ENCODE results near the gene MAPKAP1.

MAPKAP1 gene

DNA sequence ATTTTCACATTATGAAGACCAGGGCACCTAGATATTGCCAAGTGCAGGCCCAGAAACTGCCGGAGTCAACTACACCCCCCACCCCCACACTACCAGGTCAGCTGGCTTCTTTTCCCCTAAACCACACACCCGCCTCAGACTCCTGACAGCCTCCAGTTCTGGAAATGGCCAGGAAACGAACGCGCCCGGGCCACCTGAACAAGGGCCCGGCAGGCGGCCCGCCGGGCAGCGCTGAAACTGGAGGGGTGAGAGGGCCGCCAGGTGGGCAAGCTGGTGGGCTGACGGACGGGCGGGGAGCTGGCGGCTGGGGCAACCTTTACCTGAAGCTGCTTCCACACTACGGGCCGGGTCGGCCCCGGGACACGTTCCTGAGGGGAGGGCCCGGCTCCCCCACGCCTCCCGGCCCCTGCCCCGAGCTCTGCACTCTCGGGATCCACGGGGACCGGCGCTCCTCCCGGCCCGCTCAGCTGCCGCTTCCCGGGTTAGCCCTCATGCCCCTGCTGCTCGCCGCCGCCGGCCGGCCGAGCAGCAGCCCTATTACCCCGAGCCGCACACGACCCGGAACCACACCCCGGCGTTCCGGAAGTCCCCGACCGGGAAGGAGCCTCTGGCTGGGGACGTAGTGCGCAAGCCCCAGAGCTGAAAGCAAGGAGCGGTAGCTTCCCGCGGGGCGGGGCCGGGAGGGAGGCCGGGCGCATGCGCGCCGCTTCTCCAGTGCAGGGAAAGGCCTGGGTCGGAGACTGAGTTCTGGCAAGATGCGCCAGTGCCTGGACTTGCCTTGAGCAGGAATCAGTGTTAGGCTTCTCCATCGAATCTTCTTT is at the start of gene MAPKAP1:
TSS of gene MAPKAP1 (minus strand) at position 558 of the 821 bp plus-strand sequence. CDS start 34,634 bp downstream, outside the sequence.
- peak; percentile 84 for DNase-seq

GRCh38 chr9:125756518-125756917 is 49.5 kb upstream of the MAPKAP1 start:
- no peak for DNase-seq

DNA sequence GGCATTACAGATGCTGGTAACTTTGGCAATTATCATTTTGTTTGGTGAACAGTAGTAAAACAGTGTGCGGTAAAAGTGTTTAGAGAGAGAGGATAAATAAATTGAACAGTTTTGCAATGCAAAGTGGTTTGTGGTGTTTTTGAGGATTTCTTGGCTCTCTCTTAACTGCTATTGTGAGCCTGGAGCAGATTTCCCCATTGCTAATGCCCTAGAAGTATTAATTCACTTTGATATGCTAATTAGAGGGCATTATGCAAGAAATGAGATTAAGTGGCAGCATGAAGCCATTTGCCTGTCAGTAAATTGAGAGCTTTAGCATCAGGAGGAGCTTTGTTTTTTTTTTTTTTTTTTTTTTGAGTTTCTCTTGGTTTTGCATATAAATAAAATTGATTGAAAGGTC is 48.3 kb upstream of the MAPKAP1 start:
- DNase-seq: no peak

DNA sequence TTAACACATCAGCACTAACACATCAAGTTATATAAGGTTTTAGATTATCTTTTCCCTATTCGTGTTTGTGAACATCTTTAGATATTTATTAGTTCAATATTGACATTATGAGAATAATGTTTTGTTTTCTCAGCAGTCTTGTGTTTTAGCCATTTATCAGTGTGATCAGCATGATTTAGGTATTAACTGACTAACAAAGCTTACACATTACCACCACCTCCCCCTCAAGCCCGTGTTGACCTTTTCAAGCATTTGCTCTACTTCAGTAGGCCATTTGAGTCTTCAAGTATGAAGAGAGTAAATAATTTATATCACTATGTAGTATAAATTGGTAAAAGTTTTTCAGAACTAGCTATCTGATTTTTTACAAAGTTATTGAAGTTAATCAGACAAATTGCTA is 47.1 kb upstream of the MAPKAP1 start:
- no peak for DNase-seq

DNA sequence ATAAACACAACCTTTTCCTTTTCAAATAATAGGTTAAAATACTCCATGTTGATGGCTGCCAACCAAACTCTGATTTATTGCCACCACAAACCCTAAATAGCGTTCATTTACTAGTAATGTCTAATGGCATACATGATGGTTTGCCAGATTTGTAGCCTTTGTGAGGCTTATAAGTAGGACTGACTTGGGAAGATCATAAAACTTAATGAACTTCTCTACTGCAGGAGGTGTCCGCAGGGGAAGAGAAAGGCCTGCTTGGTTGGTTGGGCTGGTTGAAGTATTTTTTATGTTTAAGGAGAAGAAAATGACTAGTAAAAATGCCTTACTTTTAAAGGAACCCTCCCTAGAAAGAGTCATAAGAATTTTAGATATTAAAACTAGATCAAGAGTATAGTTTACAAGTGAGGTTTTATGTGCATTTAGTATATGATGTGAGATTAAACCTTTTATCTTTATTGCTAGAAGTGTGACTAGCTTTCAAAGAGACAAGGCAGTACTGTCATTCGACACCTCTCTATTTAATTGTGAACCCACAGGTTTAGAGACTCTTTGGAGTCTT is 45.1 kb upstream of the MAPKAP1 start:
- no peak for DNase-seq

GRCh38 chr9:125750627-125751011 is 43.6 kb upstream of the MAPKAP1 start:
- no peak for DNase-seq

- no peak for DNase-seq
These were observed 43.1 kb upstream of the MAPKAP1 start for GRCh38 chr9:125749951-125750626.

GRCh38 chr9:125749287-125749935 is 42.4 kb upstream of the MAPKAP1 start:
- DNase-seq: no peak

DNA sequence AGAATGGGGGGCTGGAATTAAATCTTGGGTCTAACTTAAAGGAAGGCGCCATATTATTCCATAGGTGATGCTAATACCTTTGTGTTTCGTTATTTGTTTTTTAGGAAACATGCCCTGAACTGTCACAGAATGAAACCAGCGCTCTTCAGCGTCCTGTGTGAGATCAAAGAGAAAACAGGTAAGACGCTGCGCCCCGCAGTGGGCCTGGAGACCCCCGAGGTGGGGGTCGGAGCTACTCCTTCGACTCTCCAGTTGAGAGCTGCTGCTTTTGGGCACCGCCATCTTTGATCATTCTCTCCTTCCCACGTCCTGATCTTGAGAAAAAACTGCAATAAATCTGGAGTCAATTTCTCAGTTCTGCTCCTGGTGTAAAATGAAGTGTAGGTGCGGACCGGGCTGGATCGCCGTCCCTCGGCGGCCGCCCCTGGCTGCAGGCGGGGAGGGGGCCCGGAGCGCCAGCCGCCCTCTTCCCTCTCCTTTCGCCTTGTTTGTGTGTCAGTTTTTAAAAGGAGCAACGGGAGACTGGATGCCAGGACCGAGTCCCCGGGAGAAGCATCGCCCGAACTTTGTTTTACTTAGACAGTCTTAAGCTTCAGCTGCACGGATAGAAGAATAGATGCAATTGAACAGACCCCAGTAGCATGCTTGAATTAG is 41.6 kb upstream of the MAPKAP1 start:
- DNase-seq: peak; percentile 29

- DNase-seq: peak; percentile 55
These were observed 40.9 kb upstream of the MAPKAP1 start for GRCh38 chr9:125747765-125748445.

DNA sequence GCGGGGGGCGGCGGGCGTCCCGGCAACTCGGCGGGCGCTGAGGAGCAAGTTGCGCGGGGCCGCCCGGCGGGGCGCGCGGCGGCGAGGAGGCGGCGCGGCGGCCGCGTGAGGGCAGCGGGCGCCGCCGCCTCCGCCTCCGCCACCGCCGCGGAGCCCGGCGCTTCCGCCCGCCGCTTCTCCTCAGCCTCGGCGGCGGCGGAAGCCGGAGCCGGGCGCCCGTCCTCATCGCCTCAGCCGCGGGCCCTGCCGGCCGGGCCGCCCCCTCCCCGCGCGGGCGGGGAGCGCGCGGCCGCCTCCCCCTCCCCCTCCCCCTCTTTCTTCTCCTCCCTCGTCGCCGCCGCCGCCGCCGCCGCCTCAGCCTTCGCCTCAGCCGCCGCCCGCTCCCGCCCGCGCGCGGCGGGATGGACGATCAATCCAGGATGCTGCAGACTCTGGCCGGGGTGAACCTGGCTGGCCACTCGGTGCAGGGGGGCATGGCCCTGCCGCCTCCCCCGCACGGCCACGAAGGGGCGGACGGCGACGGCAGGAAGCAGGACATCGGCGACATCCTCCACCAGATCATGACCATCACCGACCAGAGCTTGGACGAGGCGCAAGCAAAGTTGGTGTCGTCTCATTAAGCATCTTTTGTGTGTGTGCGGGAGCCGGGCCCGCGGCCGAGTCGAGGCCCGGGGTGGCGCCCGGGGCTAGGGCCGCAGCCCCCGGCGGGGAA is 40.2 kb upstream of the MAPKAP1 start, which contains the start of gene PBX3:
TSS of gene PBX3 (plus strand) at position 321 of the 712 bp plus-strand sequence.
- DNase-seq: peak; percentile 50

DNA sequence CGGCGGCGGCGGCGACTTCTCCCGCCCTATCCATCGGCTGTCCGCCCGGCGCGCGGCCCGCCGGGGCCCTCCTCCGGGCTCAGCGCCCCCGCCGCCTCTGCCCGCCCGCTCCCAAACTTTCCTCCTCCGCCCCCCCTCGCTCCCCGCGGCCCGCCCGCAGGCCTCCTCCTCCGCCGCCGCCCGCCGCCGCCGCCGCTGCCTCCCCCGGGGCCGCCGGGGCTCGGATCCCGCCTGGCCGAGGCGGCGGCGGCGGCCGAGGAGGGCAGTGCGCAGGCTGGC is 39.7 kb upstream of the MAPKAP1 start:
- no peak for DNase-seq

- DNase-seq: peak; percentile 98
These were observed 39.2 kb upstream of the MAPKAP1 start for GRCh38 chr9:125746017-125746773.

- no peak for DNase-seq
These were observed 38.6 kb upstream of the MAPKAP1 start for GRCh38 chr9:125745682-125746016.

DNA sequence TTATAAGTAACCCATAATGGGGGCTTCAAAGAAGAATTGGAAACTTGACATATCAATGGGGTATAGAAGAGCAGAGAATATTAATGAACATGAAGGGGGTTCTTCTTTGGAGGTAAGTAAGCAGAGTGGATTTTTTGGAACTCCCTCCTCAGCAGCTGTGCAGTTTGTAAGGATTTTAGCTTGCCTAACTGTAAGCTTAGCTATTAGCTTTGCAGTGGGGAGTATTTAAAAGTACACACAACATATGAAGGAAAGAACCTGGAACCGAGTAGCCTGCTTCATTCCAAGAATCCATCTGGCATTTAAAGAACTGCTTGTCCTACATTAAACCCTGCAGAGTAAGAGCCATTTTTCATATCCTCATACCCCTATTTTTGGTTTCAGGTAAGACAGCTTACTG is 38.0 kb upstream of the MAPKAP1 start:
- no peak for DNase-seq

DNA sequence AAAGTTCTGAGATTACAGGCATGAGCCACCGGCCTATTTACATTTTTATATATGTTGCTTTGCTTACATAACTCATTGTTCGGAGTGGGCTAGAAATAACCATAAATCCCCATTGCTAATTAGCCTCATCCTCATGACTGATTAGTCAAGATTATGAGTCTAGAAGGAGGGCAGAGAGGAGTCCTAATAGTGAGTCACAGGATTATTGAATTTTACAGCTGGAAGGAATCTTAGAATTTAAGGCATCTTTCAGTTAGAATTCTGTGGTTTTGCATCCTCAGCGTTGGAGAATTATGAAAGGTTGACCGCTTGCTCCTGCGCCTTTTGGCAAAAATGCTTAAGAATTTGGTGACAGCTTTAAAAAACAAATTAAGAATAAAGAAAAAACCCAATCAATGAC is 37.6 kb upstream of the MAPKAP1 start:
- DNase-seq: no peak

- no peak for DNase-seq
These were observed 36.8 kb upstream of the MAPKAP1 start for GRCh38 chr9:125743682-125744428.

GRCh38 chr9:125742657-125743056 is 35.6 kb upstream of the MAPKAP1 start:
- DNase-seq: no peak

- DNase-seq: no peak
These were observed 32.4 kb upstream of the MAPKAP1 start for GRCh38 chr9:125739436-125739835.

GRCh38 chr9:125732562-125732961 is 25.6 kb upstream of the MAPKAP1 start:
- no peak for DNase-seq

Measured in 8988T (cell line).